ENCODE results near the gene DIO1. TPM values are rescaled to one million over a fixed set of nuclear protein-coding genes. Genes with fewer than 3 reads are reported as not detected.

DIO1 gene
- total RNA-seq, 1 donor from 2014 or later: not detected

GRCh38 chr1:53927376-53927881 lies 33.4 kb downstream of the DIO1 start:
- no peak for TF ChIP-seq CTCF (IDR thresholded peaks at IDR 0.05; ENCODE audit: unreplicated experiment)
- H3K27me3 Mint-ChIP-seq (ENCODE audit: low read depth): no peaks in the 10 kb centered on the region
- no peak overlapping the region for H3K4me3 Mint-ChIP-seq
- no peak for DNase-seq (ENCODE audit: low spot score in 2 of 2, unreplicated experiment in 2 of 2)
- peaks cover 9% of the 10 kb centered on the region for H3K4me1 Mint-ChIP-seq
- no peak overlapping the region for H3K27ac Mint-ChIP-seq
- H3K9me3 Mint-ChIP-seq: peaks cover 6% of the 10 kb centered on the region
- peaks cover 35% of the 10 kb centered on the region for H3K36me3 Mint-ChIP-seq

GRCh38 chr1:53929246-53929960 lies 35.4 kb downstream of the DIO1 start:
- H3K36me3 Mint-ChIP-seq: peaks cover 52% of the 10 kb centered on the region
- H3K27ac Mint-ChIP-seq: peak overlapping the region; percentile 72
- TF ChIP-seq CTCF (IDR thresholded peaks at IDR 0.05; ENCODE audit: unreplicated experiment): no peak

GRCh38 chr1:53930932-53931331 lies 36.9 kb downstream of the DIO1 start:
- no peak for TF ChIP-seq CTCF (IDR thresholded peaks at IDR 0.05; ENCODE audit: unreplicated experiment)
- H3K27ac Mint-ChIP-seq: no peak overlapping the region
- H3K9me3 Mint-ChIP-seq: peaks cover 19% of the 10 kb centered on the region
- H3K27me3 Mint-ChIP-seq (ENCODE audit: low read depth): no peaks in the 10 kb centered on the region
- H3K4me3 Mint-ChIP-seq: no peak overlapping the region
- H3K36me3 Mint-ChIP-seq: peaks cover 60% of the 10 kb centered on the region
- no peak for DNase-seq (ENCODE audit: low spot score in 2 of 2, unreplicated experiment in 2 of 2)
- peaks cover 7% of the 10 kb centered on the region for H3K4me1 Mint-ChIP-seq

More at GRCh38 chr1:53929246-53929960, 35.4 kb downstream of the DIO1 start:
- Mint-ChIP-seq H3K4me1 (peaks cover 7% of the 10 kb centered on the region), H3K4me3 (no peak overlapping the region), H3K27me3 (ENCODE audit: low read depth) (no peaks in the 10 kb centered on the region), H3K9me3 (peaks cover 14% of the 10 kb centered on the region)
- DNase-seq (ENCODE audit: low spot score in 2 of 2, unreplicated experiment in 2 of 2): no peak

GRCh38 chr1:53931523-53931922 lies 37.5 kb downstream of the DIO1 start:
- H3K4me3 Mint-ChIP-seq: no peak overlapping the region
- H3K27me3 Mint-ChIP-seq (ENCODE audit: low read depth): no peaks in the 10 kb centered on the region
- H3K27ac Mint-ChIP-seq: no peak overlapping the region
- peaks cover 20% of the 10 kb centered on the region for H3K9me3 Mint-ChIP-seq
- no peak for DNase-seq (ENCODE audit: low spot score in 2 of 2, unreplicated experiment in 2 of 2)
- H3K4me1 Mint-ChIP-seq: peaks cover 7% of the 10 kb centered on the region
- no peak for TF ChIP-seq CTCF (IDR thresholded peaks at IDR 0.05; ENCODE audit: unreplicated experiment)
- peaks cover 59% of the 10 kb centered on the region for H3K36me3 Mint-ChIP-seq

- DNase-seq (ENCODE audit: low spot score in 2 of 2, unreplicated experiment in 2 of 2): no peak
- peaks cover 23% of the 10 kb centered on the region for H3K9me3 Mint-ChIP-seq
- H3K36me3 Mint-ChIP-seq: peaks cover 58% of the 10 kb centered on the region
- peaks cover 2% of the 10 kb centered on the region for H3K4me1 Mint-ChIP-seq
- H3K27me3 Mint-ChIP-seq (ENCODE audit: low read depth): no peaks in the 10 kb centered on the region
- H3K4me3 Mint-ChIP-seq: no peak overlapping the region
- no peak overlapping the region for H3K27ac Mint-ChIP-seq
- TF ChIP-seq CTCF (IDR thresholded peaks at IDR 0.05; ENCODE audit: unreplicated experiment): no peak
These were observed 40.3 kb downstream of the DIO1 start for GRCh38 chr1:53934170-53934765.
